Measurements from ENCODE around the gene OSBPL5.

OSBPL5 gene

DNA sequence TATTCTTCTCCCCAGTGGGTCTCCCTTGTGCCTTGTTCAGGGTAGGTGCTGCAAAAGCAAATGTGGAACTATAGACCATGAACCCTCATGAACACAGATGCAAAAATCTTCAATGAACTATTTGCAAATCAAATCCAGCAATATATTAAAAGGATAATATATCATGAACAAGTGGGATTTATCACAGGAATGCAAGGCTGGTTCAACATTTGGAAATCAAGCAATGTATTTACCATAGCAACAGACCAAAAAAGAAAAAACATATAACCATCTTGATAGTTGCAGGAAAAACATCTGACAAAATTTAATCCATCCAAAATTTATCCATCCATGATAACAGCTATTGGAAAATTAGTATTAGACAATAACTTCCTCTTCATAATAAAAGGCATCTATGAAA is 11.4 kb upstream of the OSBPL5 start:
- Histone ChIP-seq H3K4me3 (ENCODE audit: insufficient read length, low read depth) (no peak overlapping the region), H3K9ac (ENCODE audit: insufficient read length, low read depth) (no peak overlapping the region), H3K4me1 (ENCODE audit: insufficient read depth, insufficient read length) (no peaks in the 10 kb centered on the region), H3K36me3 (ENCODE audit: insufficient read depth, insufficient read length, low read length) (no peaks in the 10 kb centered on the region), H3K27me3 (ENCODE audit: insufficient read depth, insufficient read length) (peaks cover 8% of the 10 kb centered on the region), H3K9me3 (ENCODE audit: insufficient read depth, low read length) (peaks cover 33% of the 10 kb centered on the region)
- no peak for DNase-seq (ENCODE audit: low read depth, low spot score)
- TF ChIP-seq SUZ12 (IDR thresholded peaks at IDR 0.05; ENCODE audit: extremely low read depth, insufficient read depth, insufficient read length) (no peak), ZNF274 (IDR thresholded peaks at IDR 0.05; ENCODE audit: low read depth, low read length) (no peak), YY1 (IDR thresholded peaks at IDR 0.05; ENCODE audit: insufficient read depth, insufficient read length) (no peak)

DNA sequence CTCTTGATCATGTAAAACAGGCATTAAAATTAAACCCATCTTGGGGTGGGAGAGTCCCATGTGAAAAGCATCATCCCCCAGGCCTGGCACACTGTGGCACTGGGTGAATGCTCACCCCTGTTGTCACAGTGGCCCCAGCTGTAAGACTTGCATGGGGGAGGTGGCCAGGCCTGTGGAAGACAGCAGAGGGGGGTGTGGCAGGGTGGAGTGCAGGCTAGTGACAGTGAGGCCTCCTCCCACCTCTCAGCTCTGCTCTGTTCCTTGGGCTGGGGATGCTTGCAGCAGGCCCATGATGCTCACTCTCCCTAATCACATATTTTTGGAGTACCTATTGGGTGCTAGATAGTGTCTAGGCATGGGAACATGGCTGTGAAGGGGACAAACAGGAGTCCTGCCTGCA is 10.1 kb upstream of the OSBPL5 start:
- Histone ChIP-seq H3K9me3 (ENCODE audit: insufficient read depth, low read length) (peaks cover 23% of the 10 kb centered on the region), H3K4me1 (ENCODE audit: insufficient read depth, insufficient read length) (peaks cover 2% of the 10 kb centered on the region), H3K27me3 (ENCODE audit: insufficient read depth, insufficient read length) (peaks cover 19% of the 10 kb centered on the region), H3K4me3 (ENCODE audit: insufficient read length, low read depth) (no peak overlapping the region), H3K9ac (ENCODE audit: insufficient read length, low read depth) (no peak overlapping the region), H3K36me3 (ENCODE audit: insufficient read depth, insufficient read length, low read length) (no peaks in the 10 kb centered on the region)
- TF ChIP-seq SUZ12 (IDR thresholded peaks at IDR 0.05; ENCODE audit: extremely low read depth, insufficient read depth, insufficient read length) = no peak
- TF ChIP-seq ZNF274 (IDR thresholded peaks at IDR 0.05; ENCODE audit: low read depth, low read length) = no peak
- no peak for TF ChIP-seq YY1 (IDR thresholded peaks at IDR 0.05; ENCODE audit: insufficient read depth, insufficient read length)
- no peak for DNase-seq (ENCODE audit: low read depth, low spot score)

DNA sequence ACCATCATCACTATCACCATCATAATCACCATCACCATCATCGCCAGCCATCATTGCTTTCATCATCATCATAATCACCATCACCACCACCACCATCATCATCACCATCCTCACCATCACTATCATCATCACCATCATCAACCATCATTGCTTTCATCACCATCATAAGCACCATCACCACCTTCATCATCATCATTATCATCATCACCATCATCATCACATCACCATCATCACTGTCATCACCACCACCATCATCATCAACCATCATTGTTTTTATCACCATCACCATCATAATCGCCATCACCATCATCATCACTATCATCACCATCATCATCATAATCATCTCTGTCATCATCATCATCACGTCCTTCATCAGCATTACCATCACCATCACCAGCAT is 9.3 kb upstream of the OSBPL5 start:
- Histone ChIP-seq H3K27me3 (ENCODE audit: insufficient read depth, insufficient read length) (peaks cover 21% of the 10 kb centered on the region), H3K4me3 (ENCODE audit: insufficient read length, low read depth) (no peak overlapping the region), H3K9me3 (ENCODE audit: insufficient read depth, low read length) (peaks cover 16% of the 10 kb centered on the region), H3K4me1 (ENCODE audit: insufficient read depth, insufficient read length) (peaks cover 9% of the 10 kb centered on the region), H3K9ac (ENCODE audit: insufficient read length, low read depth) (no peak overlapping the region), H3K36me3 (ENCODE audit: insufficient read depth, insufficient read length, low read length) (no peaks in the 10 kb centered on the region)
- no peak for TF ChIP-seq YY1 (IDR thresholded peaks at IDR 0.05; ENCODE audit: insufficient read depth, insufficient read length)
- no peak for DNase-seq (ENCODE audit: low read depth, low spot score)

DNA sequence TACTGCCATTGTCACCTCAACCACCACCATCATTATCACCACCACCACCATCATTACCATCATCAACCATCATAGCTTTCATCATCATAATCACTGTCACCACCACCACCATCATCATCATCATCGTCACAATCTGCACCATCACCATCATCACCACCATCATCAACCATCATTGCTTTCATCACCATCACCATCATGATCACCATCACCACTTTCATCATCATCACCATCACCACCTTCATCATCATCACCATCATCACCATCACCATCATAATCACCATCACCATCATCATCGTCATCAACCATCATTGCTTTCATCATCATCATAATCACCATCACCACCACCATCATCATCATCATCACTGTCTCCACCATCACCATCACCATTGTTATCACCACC is 8.7 kb upstream of the OSBPL5 start:
- Histone ChIP-seq H3K27me3 (ENCODE audit: insufficient read depth, insufficient read length) (peaks cover 26% of the 10 kb centered on the region), H3K4me3 (ENCODE audit: insufficient read length, low read depth) (no peak overlapping the region), H3K9ac (ENCODE audit: insufficient read length, low read depth) (no peak overlapping the region), H3K9me3 (ENCODE audit: insufficient read depth, low read length) (peaks cover 16% of the 10 kb centered on the region), H3K4me1 (ENCODE audit: insufficient read depth, insufficient read length) (peaks cover 13% of the 10 kb centered on the region), H3K36me3 (ENCODE audit: insufficient read depth, insufficient read length, low read length) (no peaks in the 10 kb centered on the region)
- TF ChIP-seq YY1 (IDR thresholded peaks at IDR 0.05; ENCODE audit: insufficient read depth, insufficient read length) (no peak), ZNF274 (IDR thresholded peaks at IDR 0.05; ENCODE audit: low read depth, low read length) (no peak), SUZ12 (IDR thresholded peaks at IDR 0.05; ENCODE audit: extremely low read depth, insufficient read depth, insufficient read length) (no peak)
- no peak for DNase-seq (ENCODE audit: low read depth, low spot score)

DNA sequence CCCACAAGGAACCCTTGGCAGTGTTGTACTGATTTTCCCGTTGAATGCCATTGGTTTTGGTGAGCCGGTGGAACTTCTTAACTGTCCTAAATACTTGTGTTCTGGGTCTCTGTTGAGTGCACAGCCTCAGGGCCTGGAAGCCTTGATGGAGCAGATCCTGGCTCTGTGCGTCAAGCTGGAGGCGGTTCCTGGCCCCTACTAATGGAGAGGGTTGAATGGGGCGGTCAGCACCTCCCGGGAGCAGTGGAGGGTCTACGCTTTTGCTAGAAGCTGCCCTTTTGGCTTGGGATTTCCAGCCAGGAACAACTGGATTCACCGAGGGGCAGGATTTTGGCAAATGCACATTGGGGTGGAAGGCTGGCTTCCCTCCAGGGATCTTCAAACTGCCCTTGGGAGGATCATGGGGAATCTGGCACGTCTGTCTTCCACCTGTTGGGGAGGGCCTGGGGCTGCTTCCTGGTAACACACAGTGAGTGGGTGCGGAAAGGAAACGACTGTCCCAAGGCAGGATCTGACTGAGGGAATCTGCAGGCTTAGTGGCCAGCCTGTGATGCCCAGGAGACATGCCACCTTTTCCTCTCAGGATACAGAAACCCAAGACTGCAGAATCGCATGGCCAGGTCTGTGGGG is 6.9 kb upstream of the OSBPL5 start:
- TF ChIP-seq SUZ12 (IDR thresholded peaks at IDR 0.05; ENCODE audit: extremely low read depth, insufficient read depth, insufficient read length) (no peak), YY1 (IDR thresholded peaks at IDR 0.05; ENCODE audit: insufficient read depth, insufficient read length) (no peak), ZNF274 (IDR thresholded peaks at IDR 0.05; ENCODE audit: low read depth, low read length) (no peak)
- DNase-seq (ENCODE audit: low read depth, low spot score) = no peak
- Histone ChIP-seq H3K9me3 (ENCODE audit: insufficient read depth, low read length) (peaks cover 13% of the 10 kb centered on the region), H3K36me3 (ENCODE audit: insufficient read depth, insufficient read length, low read length) (no peaks in the 10 kb centered on the region), H3K9ac (ENCODE audit: insufficient read length, low read depth) (no peak overlapping the region), H3K4me3 (ENCODE audit: insufficient read length, low read depth) (no peak overlapping the region), H3K4me1 (ENCODE audit: insufficient read depth, insufficient read length) (peaks cover 13% of the 10 kb centered on the region), H3K27me3 (ENCODE audit: insufficient read depth, insufficient read length) (peaks cover 35% of the 10 kb centered on the region)

DNA sequence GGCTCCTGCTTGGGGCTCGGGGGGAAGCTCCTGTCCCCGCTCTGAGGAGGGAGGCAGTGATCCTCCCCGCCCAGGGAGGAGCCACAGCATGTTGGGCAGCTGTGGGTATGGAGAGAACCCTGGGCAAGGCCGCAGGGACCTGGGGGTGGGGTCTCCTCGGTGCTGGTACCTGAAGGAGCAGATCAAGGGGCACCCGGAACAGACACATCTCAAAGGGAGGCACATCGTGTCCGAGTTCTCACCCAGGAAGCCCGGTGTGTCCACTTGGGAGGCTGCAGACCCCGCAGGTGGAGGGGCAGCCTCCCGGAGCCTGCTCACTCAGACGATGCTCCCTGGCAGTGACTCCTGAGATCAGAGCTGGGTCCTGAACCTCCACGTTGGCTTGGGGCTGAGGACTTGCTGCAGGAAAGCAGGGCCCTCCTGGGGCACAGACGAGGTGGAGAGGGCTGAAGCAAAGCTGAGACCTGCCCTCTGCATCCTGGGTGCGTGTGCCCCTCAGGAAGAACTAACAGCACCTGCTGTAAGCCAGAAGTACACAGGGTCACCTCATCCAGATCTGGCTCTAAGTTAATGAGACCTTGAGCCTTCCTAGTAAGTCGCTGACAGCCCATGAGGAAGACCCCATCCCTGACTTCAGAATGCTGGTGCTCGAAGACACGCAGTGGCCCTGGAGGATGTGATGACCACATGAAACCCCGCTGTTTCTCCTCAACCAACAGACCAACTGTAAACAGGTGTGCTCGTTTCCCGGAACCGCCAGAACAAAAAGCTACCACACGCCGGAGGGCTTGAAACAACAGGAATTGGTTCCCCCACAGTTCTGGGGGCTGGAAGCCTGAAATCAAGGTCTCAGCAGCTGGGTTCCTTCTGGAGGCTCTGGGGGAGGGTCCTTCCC is 5.9 kb upstream of the OSBPL5 start:
- Histone ChIP-seq H3K27me3 (ENCODE audit: insufficient read depth, insufficient read length) (peaks cover 36% of the 10 kb centered on the region), H3K4me3 (ENCODE audit: insufficient read length, low read depth) (no peak overlapping the region), H3K9me3 (ENCODE audit: insufficient read depth, low read length) (peaks cover 2% of the 10 kb centered on the region), H3K36me3 (ENCODE audit: insufficient read depth, insufficient read length, low read length) (no peaks in the 10 kb centered on the region), H3K4me1 (ENCODE audit: insufficient read depth, insufficient read length) (peaks cover 18% of the 10 kb centered on the region), H3K9ac (ENCODE audit: insufficient read length, low read depth) (peak overlapping the region; percentile 37)
- no peak for DNase-seq (ENCODE audit: low read depth, low spot score)
- TF ChIP-seq SUZ12 (IDR thresholded peaks at IDR 0.05; ENCODE audit: extremely low read depth, insufficient read depth, insufficient read length) (no peak), YY1 (IDR thresholded peaks at IDR 0.05; ENCODE audit: insufficient read depth, insufficient read length) (no peak), ZNF274 (IDR thresholded peaks at IDR 0.05; ENCODE audit: low read depth, low read length) (no peak)

DNA sequence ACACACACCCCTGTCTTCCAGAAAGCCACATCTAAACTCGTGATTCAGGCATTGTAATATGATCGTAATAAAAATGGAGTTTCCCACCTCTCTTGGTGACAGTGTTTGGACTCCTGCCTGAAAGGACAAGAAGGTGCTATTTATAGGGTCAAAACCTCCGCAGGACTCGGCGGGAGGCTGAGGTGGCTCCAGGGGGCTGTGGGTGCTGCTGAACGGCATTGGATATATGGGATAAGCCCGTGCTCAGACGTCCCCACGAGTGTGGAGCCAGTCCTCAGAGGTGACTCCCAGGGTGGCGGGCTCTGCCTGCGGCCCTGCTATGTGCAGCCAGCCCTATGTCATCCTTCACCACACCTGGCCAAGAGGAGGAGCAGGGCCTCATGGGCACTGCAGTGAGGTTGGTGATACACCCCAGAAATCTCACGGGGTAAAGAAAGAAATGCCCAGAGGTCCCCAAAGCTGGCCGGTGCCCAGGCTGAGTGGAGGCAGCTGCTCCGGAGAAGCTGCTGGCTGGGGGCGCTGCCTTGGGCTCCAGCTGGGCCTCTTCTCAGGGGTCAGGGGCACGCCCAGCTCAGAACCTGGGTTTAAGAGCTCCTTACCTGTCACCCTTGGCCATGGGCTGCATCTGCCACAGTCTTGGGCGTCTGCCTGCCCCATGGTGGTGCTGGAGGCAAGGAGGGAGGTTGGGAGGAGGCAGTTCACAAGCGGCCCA is 5.1 kb upstream of the OSBPL5 start:
- Histone ChIP-seq H3K9ac (ENCODE audit: insufficient read length, low read depth) (peak overlapping the region; percentile 73), H3K27me3 (ENCODE audit: insufficient read depth, insufficient read length) (peaks cover 42% of the 10 kb centered on the region), H3K4me3 (ENCODE audit: insufficient read length, low read depth) (no peak overlapping the region), H3K36me3 (ENCODE audit: insufficient read depth, insufficient read length, low read length) (no peaks in the 10 kb centered on the region), H3K4me1 (ENCODE audit: insufficient read depth, insufficient read length) (peaks cover 18% of the 10 kb centered on the region), H3K9me3 (ENCODE audit: insufficient read depth, low read length) (no peaks in the 10 kb centered on the region)
- TF ChIP-seq YY1 (IDR thresholded peaks at IDR 0.05; ENCODE audit: insufficient read depth, insufficient read length) (no peak), ZNF274 (IDR thresholded peaks at IDR 0.05; ENCODE audit: low read depth, low read length) (no peak), SUZ12 (IDR thresholded peaks at IDR 0.05; ENCODE audit: extremely low read depth, insufficient read depth, insufficient read length) (no peak)
- no peak for DNase-seq (ENCODE audit: low read depth, low spot score)
